ENCODE results near the gene AASS. TPM values are rescaled to one million over a fixed set of nuclear protein-coding genes. Genes with fewer than 3 reads are reported as not detected.

AASS gene
- total RNA-seq, 1 donor from 2014 or later, result 6.3 TPM

DNA sequence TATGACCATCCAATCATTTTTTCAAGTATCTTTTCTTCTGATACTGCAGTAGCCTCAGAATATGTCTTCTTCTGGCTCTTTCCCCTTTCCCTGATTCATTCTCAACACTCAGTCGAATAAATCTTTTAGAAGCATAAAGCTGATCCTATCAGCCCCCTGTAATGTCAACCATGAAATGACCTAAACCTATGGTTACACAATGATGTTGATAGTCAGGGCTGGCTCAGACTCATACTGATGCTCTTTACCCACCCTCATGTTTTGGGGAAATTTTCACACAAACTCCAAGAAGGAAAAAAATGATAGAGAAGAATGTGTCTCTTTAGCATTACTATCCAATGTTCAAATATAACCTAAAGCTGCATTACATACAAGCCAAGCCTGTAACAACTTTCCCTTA lies 76.0 kb downstream of the AASS start:
- Mint-ChIP-seq H3K27me3 (no peaks in the 10 kb centered on the region), H3K9me3 (no peaks in the 10 kb centered on the region), H3K4me3 (no peak overlapping the region), H3K27ac (no peak overlapping the region), H3K4me1 (no peaks in the 10 kb centered on the region), H3K36me3 (ENCODE audit: low read depth) (no peaks in the 10 kb centered on the region)
- no peak for DNase-seq
- ChIA-PET POLR2A (no interaction called here), CTCF (no interaction called here)
- no peak for ATAC-seq (ENCODE audit: low read depth)
- intact Hi-C loops (cut with micrococcal nuclease), result no loop called here
- TF ChIP-seq, protein P1, sequence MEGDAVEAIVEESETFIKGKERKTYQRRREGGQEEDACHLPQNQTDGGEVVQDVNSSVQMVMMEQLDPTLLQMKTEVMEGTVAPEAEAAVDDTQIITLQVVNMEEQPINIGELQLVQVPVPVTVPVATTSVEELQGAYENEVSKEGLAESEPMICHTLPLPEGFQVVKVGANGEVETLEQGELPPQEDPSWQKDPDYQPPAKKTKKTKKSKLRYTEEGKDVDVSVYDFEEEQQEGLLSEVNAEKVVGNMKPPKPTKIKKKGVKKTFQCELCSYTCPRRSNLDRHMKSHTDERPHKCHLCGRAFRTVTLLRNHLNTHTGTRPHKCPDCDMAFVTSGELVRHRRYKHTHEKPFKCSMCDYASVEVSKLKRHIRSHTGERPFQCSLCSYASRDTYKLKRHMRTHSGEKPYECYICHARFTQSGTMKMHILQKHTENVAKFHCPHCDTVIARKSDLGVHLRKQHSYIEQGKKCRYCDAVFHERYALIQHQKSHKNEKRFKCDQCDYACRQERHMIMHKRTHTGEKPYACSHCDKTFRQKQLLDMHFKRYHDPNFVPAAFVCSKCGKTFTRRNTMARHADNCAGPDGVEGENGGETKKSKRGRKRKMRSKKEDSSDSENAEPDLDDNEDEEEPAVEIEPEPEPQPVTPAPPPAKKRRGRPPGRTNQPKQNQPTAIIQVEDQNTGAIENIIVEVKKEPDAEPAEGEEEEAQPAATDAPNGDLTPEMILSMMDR (IDR thresholded peaks at IDR 0.05), result no peak

DNA sequence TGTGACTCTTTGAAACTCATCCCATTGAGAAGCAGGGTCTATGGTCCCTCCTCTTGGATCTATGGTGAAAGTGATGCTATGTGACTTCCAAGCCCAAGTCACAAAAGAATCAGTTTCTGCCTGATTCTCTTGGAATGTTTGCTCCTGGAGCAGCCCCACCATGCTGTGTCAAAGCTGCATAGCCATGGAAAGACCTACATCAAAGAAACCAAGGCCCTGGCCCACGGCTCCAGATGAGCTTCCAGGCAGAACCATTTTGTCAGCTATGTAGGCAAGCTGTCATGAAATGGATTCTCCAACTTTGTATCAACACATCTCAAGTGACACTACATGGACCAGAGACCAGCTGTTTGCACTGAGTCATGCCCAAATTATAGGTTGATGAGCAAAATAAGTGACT lies 77.0 kb downstream of the AASS start:
- Mint-ChIP-seq H3K9me3 (no peaks in the 10 kb centered on the region), H3K27ac (no peak overlapping the region), H3K4me1 (no peaks in the 10 kb centered on the region), H3K27me3 (no peaks in the 10 kb centered on the region), H3K36me3 (ENCODE audit: low read depth) (no peaks in the 10 kb centered on the region), H3K4me3 (no peak overlapping the region)
- CTCF ChIA-PET, result no interaction called here
- no peak for DNase-seq
- no peak for ATAC-seq (ENCODE audit: low read depth)
- intact Hi-C loops (cut with micrococcal nuclease), result no loop called here
- POLR2A ChIA-PET, result no interaction called here
- TF ChIP-seq, protein P1 (IDR thresholded peaks at IDR 0.05), result no peak

DNA sequence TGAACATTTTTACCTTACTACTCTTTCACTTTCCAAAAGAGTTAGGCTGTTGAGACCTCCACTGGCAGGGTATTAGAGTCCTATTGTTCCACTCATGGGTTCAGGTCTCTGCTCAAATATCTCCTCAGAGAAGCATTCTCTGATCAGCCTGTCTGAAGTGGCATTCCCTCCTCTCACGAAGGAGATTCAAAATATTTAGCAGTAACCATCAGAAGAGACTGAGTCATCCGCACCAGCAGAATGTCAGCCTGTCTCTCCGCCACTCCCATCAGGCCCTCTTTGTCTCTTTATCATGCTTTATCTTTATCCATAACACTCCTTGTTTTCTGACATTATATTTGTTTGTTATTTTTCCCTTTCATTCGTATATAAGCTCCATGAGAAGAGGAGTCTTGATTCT lies 79.1 kb downstream of the AASS start:
- no peaks in the 10 kb centered on the region for H3K36me3 Mint-ChIP-seq (ENCODE audit: low read depth)
- H3K4me3 Mint-ChIP-seq, result no peak overlapping the region
- no peaks in the 10 kb centered on the region for H3K27me3 Mint-ChIP-seq
- no peak for DNase-seq
- no peak for ATAC-seq (ENCODE audit: low read depth)
- no peaks in the 10 kb centered on the region for H3K9me3 Mint-ChIP-seq
- CTCF ChIA-PET, result interaction anchor here (0.9 kb wide), 1 partner anchor 28 kb away, joined by 3 read pairs; no protein-coding TSS in a partner anchor
- POLR2A ChIA-PET, result no interaction called here
- TF ChIP-seq, protein P1 (IDR thresholded peaks at IDR 0.05), result no peak
- H3K4me1 Mint-ChIP-seq, result no peaks in the 10 kb centered on the region
- no peak overlapping the region for H3K27ac Mint-ChIP-seq
- intact Hi-C loops (cut with micrococcal nuclease), result no loop called here

DNA sequence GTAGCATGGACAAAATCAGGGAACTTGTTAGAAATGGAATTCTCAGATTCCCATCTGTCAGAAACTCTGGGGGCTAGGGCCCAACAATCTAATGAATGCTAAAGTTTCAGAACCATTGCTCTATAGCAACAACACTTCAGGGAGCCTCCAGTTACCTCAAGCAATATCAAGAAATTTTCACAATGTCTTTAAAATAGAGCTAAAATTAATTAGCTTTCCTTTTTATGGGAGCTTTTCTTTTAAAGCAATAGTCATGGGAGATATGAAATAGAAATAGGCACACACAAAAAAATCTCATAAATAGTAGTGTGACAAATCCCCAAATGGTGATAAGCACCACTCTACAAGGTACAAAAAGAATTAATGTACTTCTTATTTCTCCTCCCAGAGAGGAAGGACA lies 80.9 kb downstream of the AASS start:
- H3K4me1 Mint-ChIP-seq, result no peaks in the 10 kb centered on the region
- DNase-seq (no peak), ATAC-seq (ENCODE audit: low read depth) (no peak)
- H3K4me3 Mint-ChIP-seq, result no peak overlapping the region
- POLR2A ChIA-PET, result no interaction called here
- intact Hi-C loops (cut with micrococcal nuclease), result no loop called here
- TF ChIP-seq, protein P1 (IDR thresholded peaks at IDR 0.05), result no peak
- H3K36me3 Mint-ChIP-seq (ENCODE audit: low read depth), result no peaks in the 10 kb centered on the region
- H3K27me3 Mint-ChIP-seq, result no peaks in the 10 kb centered on the region
- no peaks in the 10 kb centered on the region for H3K9me3 Mint-ChIP-seq
- CTCF ChIA-PET, result no interaction called here
- no peak overlapping the region for H3K27ac Mint-ChIP-seq

DNA sequence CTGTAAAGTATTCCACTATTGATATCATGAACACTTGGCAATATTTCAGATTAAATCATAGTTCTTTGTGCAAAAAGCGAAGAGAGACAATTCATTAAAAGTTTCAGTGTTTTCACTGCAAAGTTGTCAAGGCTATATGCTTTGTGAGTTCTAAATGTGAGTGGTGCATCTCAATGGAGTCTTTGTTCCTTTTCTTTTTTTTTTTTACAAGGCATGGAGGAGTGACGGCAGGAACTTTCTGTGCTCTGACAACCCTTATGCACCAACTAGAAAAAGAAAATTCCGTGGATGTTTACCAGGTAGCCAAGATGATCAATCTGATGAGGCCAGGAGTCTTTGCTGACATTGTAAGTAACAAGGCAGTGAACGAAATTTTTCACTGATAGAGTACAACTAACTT lies 84.5 kb downstream of the AASS start:
- TF ChIP-seq, protein P1 (IDR thresholded peaks at IDR 0.05), result no peak
- ATAC-seq (ENCODE audit: low read depth) (no peak), DNase-seq (no peak)
- Mint-ChIP-seq H3K27ac (no peak overlapping the region), H3K9me3 (no peaks in the 10 kb centered on the region), H3K4me1 (peaks cover 1% of the 10 kb centered on the region), H3K36me3 (ENCODE audit: low read depth) (no peaks in the 10 kb centered on the region), H3K4me3 (no peak overlapping the region), H3K27me3 (no peaks in the 10 kb centered on the region)
- ChIA-PET POLR2A (no interaction called here), CTCF (no interaction called here)
- intact Hi-C loops (cut with micrococcal nuclease), result no loop called here
